GM12878 (cell line): Measurements from ENCODE around the gene DDHD1. TPM values are rescaled to one million over a fixed set of nuclear protein-coding genes. Genes with fewer than 3 reads are reported as not detected.
A peak's percentile ranks its signal among the peaks of the same experiment; 100 is the strongest.

ENCODE experiments used
- ATAC-seq: fragments of 200-7000 bp; cut with Tn5 transposase; 3 replicates; pipeline ENCODE4 v1.9.1; 2020; ENCODE audit warnings: mild to moderate bottlenecking, moderate library complexity
- BruUV-seq: library from RNA; stranded (reverse); fragments of 400-500 nt; replicated peaks from 2 replicates; lab custom pipeline; 2021; lab: Mats Ljungman, UMichigan
- CTCF ChIA-PET: fragments of 300-600 bp; sonication (Branson Sonifier 250); formaldehyde crosslinking; extraction: SDS; loops from one replicate; lab custom pipeline; 2021; ENCODE audit warnings: inconsistent platforms; lab: Yijun Ruan, JAX
- POLR2A ChIA-PET: fragments of 350-600 bp; formaldehyde crosslinking; extraction: SDS; loops from one replicate; lab custom pipeline; 2021; ENCODE audit warnings: inconsistent platforms; lab: Charles Lee
- RAD21 ChIA-PET: fragments of 300-600 bp; sonication (Branson Sonifier 250); formaldehyde crosslinking; loops from one replicate; lab custom pipeline; 2023; ENCODE audit warnings: antibody characterized with exemption; ENCODE audit not compliant: unreplicated experiment; lab: Charles Lee
- SMC1A ChIA-PET: fragments of 300-600 bp; sonication (Branson Sonifier 250); formaldehyde crosslinking; loops from one replicate; lab custom pipeline; 2023; ENCODE audit not compliant: unreplicated experiment, uncharacterized antibody; lab: Charles Lee
- DNase-seq: peaks from one replicate; pipeline ENCODE4 v3.0.0-alpha.2; 2011; ENCODE audit warnings: low read depth, low spot score
- FAIRE-seq: peaks from 3 replicates; lab custom pipeline; 2011; peaks lifted over from hg19 to GRCh38; lab: Jason Lieb, UNC
- H2AFZ ChIP-seq: 2 replicates; pipeline ENCODE4 v1.6.0; 2011; ENCODE audit warnings: low read depth, low read length, control low read depth; ENCODE audit not compliant: control insufficient read depth
- H3K27ac ChIP-seq: 2 replicates; pipeline ENCODE4 v1.5.1; 2011; ENCODE audit warnings: control low read depth; ENCODE audit not compliant: control insufficient read depth, insufficient read depth
- H3K27me3 ChIP-seq, 2 experiments: replicated peaks in 1 of 2; 2 replicates each; pipeline versions ENCODE4 v1.6.0 to v1.6.1; 2011; ENCODE audit warnings: low read length in 1 of 2; ENCODE audit not compliant: control insufficient read depth in 2 of 2, insufficient read depth in 2 of 2
- H3K36me3 ChIP-seq, 2 experiments: 2 replicates each; pipeline ENCODE4 v1.5.1; 2011; ENCODE audit warnings: low read length in 1 of 2; ENCODE audit not compliant: control insufficient read depth in 2 of 2, insufficient read depth in 2 of 2
- H3K4me1 ChIP-seq: 2 replicates; pipeline ENCODE4 v1.6.1; 2011; ENCODE audit warnings: mild to moderate bottlenecking, low read length, moderate library complexity, mixed read lengths; ENCODE audit not compliant: control insufficient read depth, insufficient read depth
- H3K4me2 ChIP-seq: 2 replicates; pipeline ENCODE4 v1.6.0; 2011; ENCODE audit warnings: control low read depth; ENCODE audit not compliant: control insufficient read depth, insufficient read depth
- H3K4me3 ChIP-seq: fragments of 200-600 bp; sonication (generic); 2 replicates; pipeline ENCODE4 v1.5.1; 2016
- H3K79me2 ChIP-seq: 2 replicates; pipeline ENCODE4 v1.6.0; 2011; ENCODE audit warnings: low read length; ENCODE audit not compliant: control insufficient read depth, insufficient read depth
- H3K9ac ChIP-seq: 2 replicates; pipeline ENCODE4 v1.8.0; 2011; ENCODE audit warnings: low read length, control low read depth, mixed read lengths; ENCODE audit not compliant: control insufficient read depth, insufficient read depth
- H3K9me3 ChIP-seq: replicated peaks from 3 replicates; pipeline ENCODE4 v1.5.1; 2011; ENCODE audit warnings: mild to moderate bottlenecking, low read length; ENCODE audit not compliant: control insufficient read depth, insufficient read depth
- H4K20me1 ChIP-seq: 2 replicates; pipeline ENCODE4 v1.6.0; 2011; ENCODE audit not compliant: control insufficient read depth, insufficient read depth
- CTCF ChIP-seq, 3 experiments: IDR thresholded peaks in 2 of 3; conservative IDR thresholded peaks in 1 of 3; 2 replicates each; pipeline ENCODE4 v1.5.1; 2011; ENCODE audit warnings: low read depth in 3 of 3, low read length in 3 of 3, mild to moderate bottlenecking in 3 of 3, control low read depth in 2 of 3, moderate library complexity in 2 of 3, inconsistent platforms in 1 of 3, mixed read lengths in 1 of 3; ENCODE audit not compliant: control insufficient read depth in 2 of 3, insufficient read depth in 1 of 3; ENCODE audit errors: extremely low read depth in 1 of 3
- RB1 ChIP-seq: fragments of 450-650 bp; formaldehyde crosslinking; IDR thresholded peaks from 2 replicates; pipeline ENCODE4 v1.6.1; 2017; ENCODE audit warnings: mild to moderate bottlenecking, borderline replicate concordance
- TBL1XR1 ChIP-seq: IDR thresholded peaks from 2 replicates; pipeline ENCODE4 v1.6.1; 2012; ENCODE audit warnings: low read depth, low read length, improper control_type of control experiment
- WGBS: methylation state at CpG from one replicate; pipeline ENCODE4 v1.1.6; 2016; ENCODE audit warnings: low lambda C conversion rate; ENCODE audit not compliant: insufficient replicate concordance, insufficient coverage; ENCODE audit errors: missing lambda C conversion rate; 5-methylcytosine and 5-hydroxymethylcytosine counted together
- in situ Hi-C: fragments of 300-500 bp; cut with MboI; formaldehyde crosslinking; loops from 9 replicates; pipeline ENCODE4 v1.14.3; 2018; ENCODE audit warnings: mixed read lengths
- intact Hi-C: fragments of 100-400 bp; cut with micrococcal nuclease; formaldehyde crosslinking; loops from one replicate; pipeline ENCODE4 v1.14.2; 2022; ENCODE audit not compliant: unreplicated experiment
- polyA plus RNA-seq, 11 experiments: library from polyadenylated mRNA; depleted of rRNA in 4 of 11; unstranded in 6 of 11; stranded (reverse) in 5 of 11; fragments of >200 nt; fragmentation: Nextera tagmentation in 4 of 11; fragmentation: Illumina TruSeq in 1 of 11; extraction: Ambion mirVana in 4 of 11; extraction: Trizol in 1 of 11; gene quantifications; 1 replicate in 1 of 11; 2 replicates in 10 of 11; pipeline versions ENCODE4 v1.2.1 to v1.2.3, GENCODE V29; 2011 to 2016; ENCODE audit warnings: inconsistent platforms in 2 of 11, missing spikeins in 2 of 11, low read depth in 1 of 11
- total RNA-seq, 4 experiments: library from RNA; depleted of rRNA in 3 of 4; stranded (reverse); fragments of >200 nt in 3 of 4; fragmentation: Illumina TruSeq in 1 of 4; extraction: Trizol in 1 of 4; gene quantifications; 2 replicates each; pipeline versions ENCODE4 v1.2.1 to v1.2.3, GENCODE V29; 2013 to 2021

Gene DDHD1
- total and polyA plus RNA-seq, 10 of the 15 experiments (the other 5 are each of a cell fraction or from before 2014, with no cell fraction given), result 7.7 to 52.3 (median 28.5) TPM

GRCh38 chr14:53044486-53044885 lies 108.6 kb downstream of the DDHD1 start:
- CTCF ChIA-PET, result interaction anchor here (5.0 kb wide), 1 partner anchor 10 kb away, joined by 36 read pairs; no protein-coding TSS in a partner anchor
- no TSS peak for BruUV-seq
- intact Hi-C loops, result no loop called here

GRCh38 chr14:53043027-53043581 lies 110.0 kb downstream of the DDHD1 start:
- Histone ChIP-seq H3K27ac (no peak overlapping the region), H3K4me3 (no peak overlapping the region), H3K27me3 (no peaks in the 10 kb centered on the region), H3K4me1 (no peaks in the 10 kb centered on the region), H3K79me2 (no peaks in the 10 kb centered on the region), H2AFZ (no peak overlapping the region), H3K9ac (no peak overlapping the region), H3K4me2 (no peak overlapping the region), H3K9me3 (no peaks in the 10 kb centered on the region; the same call in 2 of the 3 replicates), H4K20me1 (no peaks in the 10 kb centered on the region), H3K36me3 (peaks cover 0 to 35% of the 10 kb centered on the region in 2 experiments; a peak in 2 of 4 replicates)
- CTCF ChIA-PET, result interaction anchor here (0.7 to 5.0 kb wide), 3 partner anchors 10 to 228 kb away, joined by 3 to 36 read pairs (median 3); no protein-coding TSS in a partner anchor
- TSS peak; percentile 1 for BruUV-seq
- ATAC-seq, result no peak
- TF ChIP-seq CTCF (IDR thresholded peaks at IDR 0.05 in 2 of 3, conservative IDR thresholded peaks at IDR 0.05 in 1 of 3; ENCODE audit: control insufficient read depth in 2 of 3, extremely low read depth in 1 of 3, insufficient read depth in 1 of 3, low read depth in 3 of 3, low read length in 3 of 3) (no peak), RB1 (no peak)
- SMC1A ChIA-PET, result interaction anchor here (1.2 kb wide), 1 partner anchor 12 kb away, joined by 3 read pairs; no protein-coding TSS in a partner anchor
- RAD21 ChIA-PET, result no interaction called here
- no peak for FAIRE-seq
- POLR2A ChIA-PET, result no interaction called here
- in situ Hi-C loops, result no loop called here
- 89% methylated on average over 7 of the region's 7 CpGs for WGBS
- DNase-seq, result no peak
- intact Hi-C loops, result no loop called here

More at GRCh38 chr14:53044486-53044885, 108.6 kb downstream of the DDHD1 start:
- no peak overlapping the region for H3K27ac ChIP-seq
- H3K36me3 ChIP-seq, result peaks cover 0 to 38% of the 10 kb centered on the region in 2 experiments; a peak in 2 of 4 replicates
- no peaks in the 10 kb centered on the region for H3K4me1 ChIP-seq
- ChIA-PET RAD21 (no interaction called here), SMC1A (interaction anchor here (1.7 kb wide), 1 partner anchor 11 kb away, joined by 4 read pairs; no protein-coding TSS in a partner anchor), POLR2A (no interaction called here)
- in situ Hi-C loops, result no loop called here
- no peak overlapping the region for H3K4me2 ChIP-seq
- no peaks in the 10 kb centered on the region for H3K27me3 ChIP-seq
- no peak overlapping the region for H2AFZ ChIP-seq
- H3K9ac ChIP-seq, result no peak overlapping the region
- TF ChIP-seq TBL1XR1, result no peak
- H3K79me2 ChIP-seq, result no peaks in the 10 kb centered on the region
- H4K20me1 ChIP-seq, result no peaks in the 10 kb centered on the region
- H3K4me3 ChIP-seq, result no peak overlapping the region
- FAIRE-seq (no peak), ATAC-seq (no peak), DNase-seq (no peak)
- H3K9me3 ChIP-seq, result no peaks in the 10 kb centered on the region; the same call in 2 of the 3 replicates
- WGBS, result 94% methylated on average over 2 of the region's 2 CpGs
